HCT116 (cell line): Measurements from ENCODE around the gene FLCN. TPM values are rescaled to one million over a fixed set of nuclear protein-coding genes. Genes with fewer than 3 reads are reported as not detected.

Experiments used
- ATAC-seq: fragments of 200-7000 bp; cut with Tn5 transposase; 2 replicates; pipeline ENCODE4 v1.9.1; 2020; ENCODE audit warnings: mild to moderate bottlenecking, moderate library complexity
- BruUV-seq: library from RNA; stranded (reverse); fragments of 400-500 nt; replicated peaks from 2 replicates; lab custom pipeline; 2021; lab: Mats Ljungman, UMichigan
- CTCF ChIA-PET: fragments of 300-600 bp; sonication (Branson Sonifier 250); formaldehyde crosslinking; loops from one replicate; lab custom pipeline; 2021; ENCODE audit warnings: antibody characterized with exemption; lab: Charles Lee
- POLR2A ChIA-PET: fragments of 300-600, 350-600 bp; sonication (Branson Sonifier 250); formaldehyde crosslinking; loops from one replicate; lab custom pipeline; 2021; ENCODE audit warnings: antibody characterized with exemption; lab: Charles Lee
- RAD21 ChIA-PET, 2 experiments: fragments of 300-600 bp; sonication (Branson Sonifier 250); formaldehyde crosslinking; loops; one replicate each; lab custom pipeline; 2023; ENCODE audit warnings: low total read pairs in 2 of 2; ENCODE audit not compliant: uncharacterized antibody in 2 of 2, unreplicated experiment in 2 of 2, low non-redundant PET in 1 of 2; lab: Charles Lee
- DNase-seq: peaks from one replicate; pipeline ENCODE4 v3.0.0-alpha.2; 2010; ENCODE audit warnings: low read depth, low spot score
- H2AFZ ChIP-seq: fragments of 200-600 bp; shearing (Covaris generic), sonication (generic); 2 replicates; pipeline ENCODE4 v1.6.1; 2017; ENCODE audit warnings: low read depth, mixed run types, mixed read lengths, antibody characterized with exemption, low read length; ENCODE audit not compliant: poor library complexity, severe bottlenecking
- H3K27ac ChIP-seq: 2 replicates; pipeline ENCODE4 v1.5.1; 2012; ENCODE audit warnings: low read depth, low read length
- H3K27me3 ChIP-seq: fragments of 200-600 bp; sonication (generic); 2 replicates; pipeline ENCODE4 v1.6.1; 2016; ENCODE audit warnings: mixed run types, low read length, mixed read lengths; ENCODE audit not compliant: insufficient read depth
- H3K36me3 ChIP-seq, 2 experiments: fragments of 200-500 bp in 1 of 2; fragments of 200-600 bp in 1 of 2; sonication (Bioruptor generic) in 1 of 2; sonication (generic) in 1 of 2; 2 replicates each; pipeline versions ENCODE4 v1.5.1 to v1.6.1; 2014 to 2016; ENCODE audit warnings: low read length in 2 of 2, inconsistent platforms in 1 of 2, mixed read lengths in 1 of 2, mixed run types in 1 of 2; ENCODE audit not compliant: insufficient read depth in 2 of 2, control insufficient read depth in 1 of 2
- H3K4me1 ChIP-seq, 2 experiments: fragments of 200-600 bp in 1 of 2; sonication (generic) in 1 of 2; 2 replicates each; pipeline versions ENCODE4 v1.5.1 to v1.6.1; 2012 to 2017; ENCODE audit warnings: low read length in 2 of 2, inconsistent platforms in 1 of 2, mild to moderate bottlenecking in 1 of 2, mixed read lengths in 1 of 2, mixed run types in 1 of 2, moderate library complexity in 1 of 2; ENCODE audit not compliant: insufficient read depth in 2 of 2, control insufficient read depth in 1 of 2
- H3K4me2 ChIP-seq: fragments of 200-600 bp; sonication (generic); 2 replicates; pipeline ENCODE4 v1.6.1; 2017; ENCODE audit warnings: mixed run types, low read length, mixed read lengths
- H3K4me3 ChIP-seq, 2 experiments: fragments of 200-600 bp in 1 of 2; sonication (generic) in 1 of 2; replicated peaks in 1 of 2; 2 replicates each; pipeline ENCODE4 v1.5.1; 2011 to 2016; ENCODE audit warnings: low read length in 2 of 2, control low read depth in 1 of 2, low read depth in 1 of 2, mild to moderate bottlenecking in 1 of 2, mixed read lengths in 1 of 2, mixed run types in 1 of 2
- H3K79me2 ChIP-seq: fragments of 200-600 bp; sonication (generic); 2 replicates; pipeline ENCODE4 v1.6.1; 2017; ENCODE audit warnings: mild to moderate bottlenecking, mixed run types, low read length, moderate library complexity, mixed read lengths; ENCODE audit not compliant: insufficient read depth
- H3K9ac ChIP-seq: fragments of 200-600 bp; sonication (generic); 2 replicates; pipeline ENCODE4 v1.6.1; 2016; ENCODE audit warnings: low read length, mixed read lengths
- H3K9me2 ChIP-seq: fragments of 200-600 bp; sonication (generic), shearing (Covaris generic); 2 replicates; pipeline ENCODE4 v1.6.1; 2017; ENCODE audit warnings: mixed run types, mild to moderate bottlenecking, moderate library complexity; ENCODE audit not compliant: insufficient read depth
- H3K9me3 ChIP-seq, 2 experiments: fragments of 200-500 bp in 1 of 2; fragments of 200-600 bp in 1 of 2; sonication (Bioruptor generic) in 1 of 2; sonication (generic) in 1 of 2; 2 replicates each; pipeline ENCODE4 v1.6.1; 2014 to 2017; ENCODE audit warnings: low read length in 2 of 2, mixed read lengths in 2 of 2, inconsistent platforms in 1 of 2, low read depth in 1 of 2, mild to moderate bottlenecking in 1 of 2, mixed run types in 1 of 2, moderate library complexity in 1 of 2; ENCODE audit not compliant: control insufficient read depth in 1 of 2, insufficient read depth in 1 of 2
- H4K20me1 ChIP-seq: fragments of 200-600 bp; sonication (generic), shearing (Covaris generic); 2 replicates; pipeline ENCODE4 v1.6.1; 2017; ENCODE audit warnings: mixed run types, mild to moderate bottlenecking, moderate library complexity; ENCODE audit not compliant: insufficient read depth
- CBX3 ChIP-seq: IDR thresholded peaks from 2 replicates; pipeline ENCODE4 v1.6.1; 2012; ENCODE audit warnings: low read depth
- CEBPB ChIP-seq: IDR thresholded peaks from 2 replicates; pipeline ENCODE4 v1.6.1; 2012; ENCODE audit warnings: low read depth
- EGR1 ChIP-seq: IDR thresholded peaks from 2 replicates; pipeline ENCODE4 v1.6.1; 2012; ENCODE audit warnings: low read depth
- ELF1 ChIP-seq: IDR thresholded peaks from 2 replicates; pipeline ENCODE4 v1.6.1; 2012; ENCODE audit warnings: low read depth, borderline replicate concordance
- EZH2phosphoT487 ChIP-seq: fragments of 200-600 bp; IDR thresholded peaks from 2 replicates; pipeline ENCODE4 v1.6.1; 2018; ENCODE audit warnings: antibody characterized with exemption, borderline replicate concordance
- JUND ChIP-seq: IDR thresholded peaks from 2 replicates; pipeline ENCODE4 v1.6.1; 2012
- POLR2A ChIP-seq: IDR thresholded peaks from 2 replicates; pipeline ENCODE4 v1.7.0; 2011; ENCODE audit warnings: borderline replicate concordance; ENCODE audit not compliant: insufficient read depth, insufficient read length; ENCODE audit errors: extremely low read depth
- POLR2AphosphoS5 ChIP-seq: IDR thresholded peaks from 2 replicates; pipeline ENCODE4 v1.6.1; 2011; ENCODE audit warnings: mild to moderate bottlenecking, low read depth, low read length, moderate library complexity
- RAD21 ChIP-seq: IDR thresholded peaks from 2 replicates; pipeline ENCODE4 v1.6.1; 2012; ENCODE audit warnings: low read depth, mild to moderate bottlenecking
- REST ChIP-seq: IDR thresholded peaks from 2 replicates; pipeline ENCODE4 v1.6.1; 2012; ENCODE audit warnings: low read depth
- SIN3A ChIP-seq: IDR thresholded peaks from 2 replicates; pipeline ENCODE4 v1.6.1; 2012; ENCODE audit warnings: low read depth
- SP1 ChIP-seq: IDR thresholded peaks from 2 replicates; pipeline ENCODE4 v1.6.1; 2012; ENCODE audit warnings: low read depth
- SRF ChIP-seq: IDR thresholded peaks from 2 replicates; pipeline ENCODE4 v1.6.1; 2012; ENCODE audit warnings: low read depth
- ZFX ChIP-seq: fragments of 450-650 bp; IDR thresholded peaks from 2 replicates; pipeline ENCODE4 v1.6.1; 2017
- ZNF274 ChIP-seq: fragments of 200-500 bp; sonication (Bioruptor generic); IDR thresholded peaks from 2 replicates; pipeline ENCODE4 v1.6.1; 2014; ENCODE audit warnings: mild to moderate bottlenecking, low read depth, low read length, inconsistent platforms
- intact Hi-C: fragments of 100-400 bp; cut with micrococcal nuclease; formaldehyde crosslinking; loops from 2 replicates; pipeline ENCODE4 v1.10.0; 2022
- total RNA-seq: library from RNA; stranded (reverse); gene quantifications from one replicate; pipeline ENCODE4 v1.2.1, GENCODE V29; 2021; ENCODE audit not compliant: unreplicated experiment
- TF ChIP-seq, protein P1 (sequence below): IDR thresholded peaks from 2 replicates; pipeline ENCODE4 v1.6.1; 2012
- TF ChIP-seq, protein P2 (sequence below): IDR thresholded peaks from 2 replicates; pipeline ENCODE4 v1.6.1; 2011; ENCODE audit warnings: mild to moderate bottlenecking, low read length, moderate library complexity; ENCODE audit not compliant: insufficient replicate concordance; ENCODE audit errors: extremely low read depth
- TF ChIP-seq, protein P3 (sequence below): IDR thresholded peaks from 2 replicates; pipeline ENCODE4 v1.6.1; 2012

Gene FLCN
- total RNA-seq, 1 experiment from 2014 or later = 23.7 TPM

DNA sequence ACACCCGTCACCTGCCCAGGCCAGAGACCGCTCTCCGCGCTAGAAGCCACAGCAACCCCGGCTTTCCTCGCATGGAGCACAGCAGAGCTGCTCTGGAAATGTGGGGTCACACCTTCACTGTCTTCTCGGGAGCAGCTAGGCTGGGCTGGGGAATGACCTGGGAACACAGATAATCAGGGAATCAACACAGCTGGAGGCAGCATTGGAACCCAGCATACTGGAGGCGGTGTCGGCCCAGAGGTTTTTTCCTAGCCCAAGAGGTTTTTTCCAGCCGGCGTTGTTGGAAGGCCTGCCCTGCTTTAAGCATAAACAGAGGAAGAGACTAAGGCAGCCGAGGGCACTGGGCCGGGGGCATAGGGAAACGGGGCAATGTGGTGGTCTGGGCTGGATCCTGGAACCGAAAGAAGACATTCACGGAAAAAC lies 30.0 kb downstream of the FLCN start:
- H3K36me3 ChIP-seq = peaks cover 5 to 20% of the 10 kb centered on the region in 2 experiments
- peak overlapping the region; percentile 100 for H3K4me2 ChIP-seq
- ChIA-PET CTCF (no interaction called here), POLR2A (no interaction called here), RAD21 (no interaction called here)
- H3K79me2 ChIP-seq = peaks cover 30% of the 10 kb centered on the region
- no peak overlapping the region for H3K4me3 ChIP-seq
- no TSS peak for BruUV-seq
- intact Hi-C loops = loop anchor here (2.0 kb wide), 1 partner anchor 74 kb away; the partner anchor contains the start of gene COPS3
- no peaks in the 10 kb centered on the region for H3K9me2 ChIP-seq
- H3K4me1 ChIP-seq = peaks cover 7 to 31% of the 10 kb centered on the region in 2 experiments
- H4K20me1 ChIP-seq = no peaks in the 10 kb centered on the region
- DNase-seq (no peak), ATAC-seq (no peak)
- peak overlapping the region; percentile 89; the same call in 1 of the 2 replicates for H3K27ac ChIP-seq
- no peaks in the 10 kb centered on the region for H3K9me3 ChIP-seq
- peak overlapping the region; percentile 13 for H2AFZ ChIP-seq
- H3K9ac ChIP-seq = peak overlapping the region; percentile 10; the same call in 1 of the 2 replicates
- TF ChIP-seq POLR2A = no peak
- no peak for TF ChIP-seq ELF1
- no peak for TF ChIP-seq EZH2phosphoT487
- TF ChIP-seq REST = no peak
- TF ChIP-seq CBX3 = no peak
- TF ChIP-seq, protein P1, sequence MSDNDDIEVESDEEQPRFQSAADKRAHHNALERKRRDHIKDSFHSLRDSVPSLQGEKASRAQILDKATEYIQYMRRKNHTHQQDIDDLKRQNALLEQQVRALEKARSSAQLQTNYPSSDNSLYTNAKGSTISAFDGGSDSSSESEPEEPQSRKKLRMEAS = no peak
- TF ChIP-seq, protein P2, sequence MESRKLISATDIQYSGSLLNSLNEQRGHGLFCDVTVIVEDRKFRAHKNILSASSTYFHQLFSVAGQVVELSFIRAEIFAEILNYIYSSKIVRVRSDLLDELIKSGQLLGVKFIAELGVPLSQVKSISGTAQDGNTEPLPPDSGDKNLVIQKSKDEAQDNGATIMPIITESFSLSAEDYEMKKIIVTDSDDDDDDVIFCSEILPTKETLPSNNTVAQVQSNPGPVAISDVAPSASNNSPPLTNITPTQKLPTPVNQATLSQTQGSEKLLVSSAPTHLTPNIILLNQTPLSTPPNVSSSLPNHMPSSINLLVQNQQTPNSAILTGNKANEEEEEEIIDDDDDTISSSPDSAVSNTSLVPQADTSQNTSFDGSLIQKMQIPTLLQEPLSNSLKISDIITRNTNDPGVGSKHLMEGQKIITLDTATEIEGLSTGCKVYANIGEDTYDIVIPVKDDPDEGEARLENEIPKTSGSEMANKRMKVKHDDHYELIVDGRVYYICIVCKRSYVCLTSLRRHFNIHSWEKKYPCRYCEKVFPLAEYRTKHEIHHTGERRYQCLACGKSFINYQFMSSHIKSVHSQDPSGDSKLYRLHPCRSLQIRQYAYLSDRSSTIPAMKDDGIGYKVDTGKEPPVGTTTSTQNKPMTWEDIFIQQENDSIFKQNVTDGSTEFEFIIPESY = no peak
- no peak for TF ChIP-seq ZFX
- no peak for TF ChIP-seq JUND
- no peak for TF ChIP-seq EGR1
- TF ChIP-seq SIN3A = no peak
- TF ChIP-seq CEBPB = no peak
- no peak for TF ChIP-seq SRF
- no peak for TF ChIP-seq POLR2AphosphoS5
- no peak for TF ChIP-seq RAD21
- TF ChIP-seq, protein P3, sequence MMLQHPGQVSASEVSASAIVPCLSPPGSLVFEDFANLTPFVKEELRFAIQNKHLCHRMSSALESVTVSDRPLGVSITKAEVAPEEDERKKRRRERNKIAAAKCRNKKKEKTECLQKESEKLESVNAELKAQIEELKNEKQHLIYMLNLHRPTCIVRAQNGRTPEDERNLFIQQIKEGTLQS = no peak
- TF ChIP-seq SP1 = no peak
- TF ChIP-seq ZNF274 = no peak
- H3K27me3 ChIP-seq = no peaks in the 10 kb centered on the region
